H1 (cell line): ENCODE results near the gene LDAH. TPM values are rescaled to one million over a fixed set of nuclear protein-coding genes. Genes with fewer than 3 reads are reported as not detected.

Source experiments
- CTCF ChIA-PET: fragments of 300-600 bp; sonication (Branson Sonifier 250); formaldehyde crosslinking; loops from one replicate; lab custom pipeline; 2021; ENCODE audit not compliant: partially characterized antibody; lab: Charles Lee
- POLR2A ChIA-PET: fragments of 300-600 bp; sonication (Branson Sonifier 250); formaldehyde crosslinking; loops from one replicate; lab custom pipeline; 2021; ENCODE audit warnings: inconsistent platforms; ENCODE audit not compliant: partially characterized antibody; lab: Charles Lee
- DNase-seq, 2 experiments: peaks; one replicate each; pipeline versions ENCODE4 v3.0.0 to v3.0.0-alpha.2; 2010 to 2022; ENCODE audit warnings: low spot score in 2 of 2, low read depth in 1 of 2, mixed read lengths in 1 of 2
- FAIRE-seq: peaks from 2 replicates; lab custom pipeline; 2011; peaks lifted over from hg19 to GRCh38; lab: Jason Lieb, UNC
- H2AFZ ChIP-seq: 2 replicates; pipeline ENCODE4 v1.8.1; 2012; ENCODE audit warnings: low read length, inconsistent platforms
- H2AK5ac ChIP-seq: 2 replicates; pipeline ENCODE4 v1.6.1; 2013; ENCODE audit warnings: low read depth, low read length
- H2BK120ac ChIP-seq: replicated peaks from 2 replicates; pipeline ENCODE3; 2013; ENCODE audit warnings: low read depth, low read length, inconsistent platforms
- H2BK12ac ChIP-seq: 2 replicates; pipeline ENCODE4 v1.6.1; 2013; ENCODE audit warnings: low read depth, low read length
- H2BK15ac ChIP-seq: 2 replicates; pipeline ENCODE4 v1.6.1; 2013; ENCODE audit warnings: low read length
- H2BK20ac ChIP-seq: 2 replicates; pipeline ENCODE4 v1.6.1; 2013; ENCODE audit warnings: low read length
- H2BK5ac ChIP-seq: 2 replicates; pipeline ENCODE4 v1.6.1; 2013; ENCODE audit warnings: low read depth, low read length
- H3K14ac ChIP-seq: 2 replicates; pipeline ENCODE4 v1.6.1; 2013; ENCODE audit warnings: inconsistent platforms; ENCODE audit not compliant: insufficient read length
- H3K18ac ChIP-seq: 2 replicates; pipeline ENCODE4 v1.6.1; 2013; ENCODE audit warnings: low read length; ENCODE audit errors: extremely low read depth
- H3K23ac ChIP-seq: 2 replicates; pipeline ENCODE4 v1.6.1; 2013; ENCODE audit warnings: inconsistent platforms; ENCODE audit not compliant: insufficient read length
- H3K23me2 ChIP-seq: 2 replicates; pipeline ENCODE4 v1.6.1; 2013; ENCODE audit warnings: low read depth, low read length
- H3K27ac ChIP-seq: 2 replicates; pipeline ENCODE4 v1.6.1; 2011; ENCODE audit warnings: low read depth, low read length, inconsistent platforms
- H3K27me3 ChIP-seq, 4 experiments: replicated peaks in 1 of 4; 1 replicate in 1 of 4; 2 replicates in 3 of 4; pipeline versions ENCODE4 v1.6.1 to v1.8.1; 2011 to 2013; ENCODE audit warnings: low read length in 3 of 4, mild to moderate bottlenecking in 3 of 4, inconsistent platforms in 2 of 4, mixed read lengths in 2 of 4, moderate library complexity in 1 of 4; ENCODE audit not compliant: control insufficient read depth in 3 of 4, insufficient read depth in 3 of 4; ENCODE audit errors: extremely low read depth in 1 of 4
- H3K36me3 ChIP-seq, 4 experiments: 2 replicates each; pipeline versions ENCODE4 v1.6.1 to v1.8.1; 2011 to 2013; ENCODE audit warnings: mild to moderate bottlenecking in 4 of 4, low read length in 3 of 4, moderate library complexity in 2 of 4, control low read depth in 1 of 4, inconsistent platforms in 1 of 4; ENCODE audit not compliant: insufficient read depth in 4 of 4, control insufficient read depth in 2 of 4
- H3K4ac ChIP-seq: replicated peaks from 2 replicates; pipeline ENCODE3; 2013; ENCODE audit warnings: low read length, low read depth, mixed read lengths, inconsistent platforms; ENCODE audit not compliant: insufficient read length
- H3K4me1 ChIP-seq, 4 experiments: replicated peaks in 1 of 4; 1 replicate in 1 of 4; 2 replicates in 3 of 4; pipeline versions ENCODE4 v1.6.1 to v1.8.1; 2011 to 2013; ENCODE audit warnings: low read length in 3 of 4, inconsistent platforms in 2 of 4, mixed read lengths in 1 of 4; ENCODE audit not compliant: insufficient read depth in 4 of 4, control insufficient read depth in 3 of 4
- H3K4me2 ChIP-seq, 2 experiments: 2 replicates each; pipeline versions ENCODE4 v1.6.1 to v1.8.1; 2011 to 2013; ENCODE audit warnings: low read depth in 2 of 2, low read length in 2 of 2, control low read depth in 1 of 2, inconsistent platforms in 1 of 2, mild to moderate bottlenecking in 1 of 2; ENCODE audit not compliant: insufficient read depth in 1 of 2
- H3K4me3 ChIP-seq, 4 experiments: fragments of 200-600, 300-600 bp in 1 of 4; sonication (generic), shearing (Covaris generic), sonication (Bioruptor Twin) in 1 of 4; 2 replicates each; pipeline versions ENCODE4 v1.5.1 to v1.8.1; 2011 to 2016; ENCODE audit warnings: low read length in 4 of 4, low read depth in 3 of 4, control low read depth in 2 of 4, inconsistent platforms in 2 of 4, mild to moderate bottlenecking in 2 of 4, mixed read lengths in 1 of 4, moderate library complexity in 1 of 4; ENCODE audit not compliant: insufficient read depth in 2 of 4; ENCODE audit errors: extremely low read depth in 1 of 4
- H3K56ac ChIP-seq: replicated peaks from 2 replicates; pipeline ENCODE3; 2013; ENCODE audit warnings: low read depth, mild to moderate bottlenecking, mixed read lengths, low read length, inconsistent platforms; ENCODE audit not compliant: insufficient read length
- H3K79me1 ChIP-seq: 2 replicates; pipeline ENCODE4 v1.6.1; 2013; ENCODE audit warnings: low read depth, low read length, control low read depth
- H3K79me2 ChIP-seq, 2 experiments: 2 replicates each; pipeline versions ENCODE4 v1.6.1 to v1.8.1; 2012 to 2013; ENCODE audit warnings: low read length in 2 of 2, mild to moderate bottlenecking in 2 of 2, inconsistent platforms in 1 of 2; ENCODE audit not compliant: insufficient read depth in 2 of 2, control insufficient read depth in 1 of 2
- H3K9ac ChIP-seq, 4 experiments: replicated peaks in 1 of 4; 1 replicate in 1 of 4; 2 replicates in 3 of 4; pipeline versions ENCODE4 v1.6.1 to v1.8.1; 2011 to 2013; ENCODE audit warnings: low read depth in 3 of 4, low read length in 3 of 4, control low read depth in 2 of 4, mild to moderate bottlenecking in 2 of 4, moderate library complexity in 2 of 4, inconsistent platforms in 1 of 4; ENCODE audit errors: extremely low read depth in 1 of 4
- H3K9me3 ChIP-seq, 2 experiments: 2 replicates each; pipeline versions ENCODE4 v1.6.1 to v1.8.1; 2012 to 2013; ENCODE audit warnings: mild to moderate bottlenecking in 2 of 2, moderate library complexity in 2 of 2, control low read depth in 1 of 2, inconsistent platforms in 1 of 2, low read depth in 1 of 2, low read length in 1 of 2, mixed read lengths in 1 of 2; ENCODE audit not compliant: insufficient read depth in 2 of 2
- H4K20me1 ChIP-seq, 2 experiments: replicated peaks in 1 of 2; 2 replicates each; pipeline versions ENCODE3 to v1.8.1; 2011 to 2013; ENCODE audit warnings: inconsistent platforms in 2 of 2, low read length in 2 of 2, mild to moderate bottlenecking in 1 of 2; ENCODE audit not compliant: insufficient read depth in 2 of 2, control insufficient read depth in 1 of 2
- H4K5ac ChIP-seq: 2 replicates; pipeline ENCODE4 v1.6.1; 2013; ENCODE audit warnings: low read length, low read depth, mixed read lengths, inconsistent platforms; ENCODE audit not compliant: insufficient read length
- H4K8ac ChIP-seq: 2 replicates; pipeline ENCODE4 v1.8.0; 2013; ENCODE audit warnings: mild to moderate bottlenecking, moderate library complexity, low read length, inconsistent platforms; ENCODE audit not compliant: insufficient read depth; ENCODE audit errors: extremely low read depth
- H4K91ac ChIP-seq: replicated peaks from 2 replicates; pipeline ENCODE3; 2013; ENCODE audit warnings: low read length, mixed read lengths, inconsistent platforms; ENCODE audit not compliant: insufficient read length
- ASH2L ChIP-seq: fragments of 200-600, 300-600 bp; sonication (generic); IDR thresholded peaks from one replicate; pipeline ENCODE4 v1.7.1; 2017; ENCODE audit warnings: low read length
- CHD1 ChIP-seq: IDR thresholded peaks from 2 replicates; pipeline ENCODE4 v1.6.1; 2012; ENCODE audit warnings: low read depth, low read length, improper control_type of control experiment
- CHD2 ChIP-seq: IDR thresholded peaks from 2 replicates; pipeline ENCODE4 v1.6.1; 2012; ENCODE audit warnings: low read length, improper control_type of control experiment
- EGR1 ChIP-seq: IDR thresholded peaks from 2 replicates; pipeline ENCODE4 v1.6.1; 2011; ENCODE audit warnings: low read depth, low read length, borderline replicate concordance
- KDM1A ChIP-seq: fragments of 200-600, 300-600 bp; sonication (generic); IDR thresholded peaks from 2 replicates; pipeline ENCODE4 v1.7.1; 2016; ENCODE audit warnings: mild to moderate bottlenecking, low read length, borderline replicate concordance
- NRF1 ChIP-seq: IDR thresholded peaks from 2 replicates; pipeline ENCODE4 v1.6.1; 2011; ENCODE audit warnings: mild to moderate bottlenecking, low read depth, low read length, improper control_type of control experiment
- POLR2AphosphoS5 ChIP-seq: IDR thresholded peaks from 2 replicates; pipeline ENCODE4 v1.6.1; 2011; ENCODE audit warnings: low read depth, low read length
- RAD21 ChIP-seq, 2 experiments: IDR thresholded peaks in 1 of 2; conservative IDR thresholded peaks in 1 of 2; 2 replicates each; pipeline ENCODE4 v1.6.1; 2011; ENCODE audit warnings: low read depth in 2 of 2, low read length in 2 of 2, improper control_type of control experiment in 1 of 2, inconsistent platforms in 1 of 2, mild to moderate bottlenecking in 1 of 2, moderate library complexity in 1 of 2
- SAP30 ChIP-seq: fragments of 300-600 bp; sonication (generic); IDR thresholded peaks from 2 replicates; pipeline ENCODE4 v1.7.1; 2012; ENCODE audit warnings: low read length, moderate library complexity, mild to moderate bottlenecking, inconsistent platforms; ENCODE audit not compliant: insufficient read depth, insufficient replicate concordance
- SUZ12 ChIP-seq: fragments of 200-600 bp; sonication (generic); IDR thresholded peaks from 2 replicates; pipeline ENCODE4 v1.6.1; 2012; ENCODE audit warnings: mild to moderate bottlenecking, inconsistent platforms, low read length, moderate library complexity, mixed read lengths
- TAF1 ChIP-seq: IDR thresholded peaks from 2 replicates; pipeline ENCODE4 v1.6.1; 2011; ENCODE audit warnings: mild to moderate bottlenecking, low read depth, low read length
- WGBS, 2 experiments: shearing (Covaris generic) in 1 of 2; methylation state at CpG; one replicate each; pipeline versions ENCODE4 v1.1.6 to v1.1.7; 2013 to 2015; ENCODE audit warnings: low lambda C conversion rate in 2 of 2, mixed read lengths in 2 of 2, inconsistent platforms in 1 of 2, low coverage in 1 of 2, missing lambda C conversion rate in 1 of 2; ENCODE audit not compliant: insufficient replicate concordance in 2 of 2, insufficient coverage in 1 of 2, insufficient read length in 1 of 2; ENCODE audit errors: extremely low coverage in 1 of 2, missing lambda C conversion rate in 1 of 2; 5-methylcytosine and 5-hydroxymethylcytosine counted together
- polyA plus RNA-seq, 7 experiments: library from polyadenylated mRNA; depleted of rRNA in 3 of 7; stranded (reverse) in 5 of 7; unstranded in 2 of 7; fragments of >200 nt in 5 of 7; fragments of 200-250 nt in 2 of 7; gene quantifications; 1 replicate in 5 of 7; 2 replicates in 1 of 7; 4 replicates in 1 of 7; pipeline versions ENCODE4 v1.2.1 to v1.2.3, GENCODE V29; 2011 to 2013; ENCODE audit warnings: missing spikeins in 2 of 7, mixed read lengths in 2 of 7
- total RNA-seq: library from RNA; stranded (reverse); fragmentation: NEBNext Ultra II Directional; extraction: Animal tissue kit (Norgen Biotek cat#: 25700); gene quantifications from 2 replicates; pipeline ENCODE4 v1.2.1, GENCODE V29; 2021
- TF ChIP-seq, protein P1 (sequence below): IDR thresholded peaks from 2 replicates; pipeline ENCODE4 v1.6.1; 2011; ENCODE audit warnings: low read length, improper control_type of control experiment

LDAH gene
- total and polyA plus RNA-seq, 2 of the 8 experiments (the other 6 are each of a cell fraction or from before 2014, with no cell fraction given): 10.9 to 26.3 TPM

DNA sequence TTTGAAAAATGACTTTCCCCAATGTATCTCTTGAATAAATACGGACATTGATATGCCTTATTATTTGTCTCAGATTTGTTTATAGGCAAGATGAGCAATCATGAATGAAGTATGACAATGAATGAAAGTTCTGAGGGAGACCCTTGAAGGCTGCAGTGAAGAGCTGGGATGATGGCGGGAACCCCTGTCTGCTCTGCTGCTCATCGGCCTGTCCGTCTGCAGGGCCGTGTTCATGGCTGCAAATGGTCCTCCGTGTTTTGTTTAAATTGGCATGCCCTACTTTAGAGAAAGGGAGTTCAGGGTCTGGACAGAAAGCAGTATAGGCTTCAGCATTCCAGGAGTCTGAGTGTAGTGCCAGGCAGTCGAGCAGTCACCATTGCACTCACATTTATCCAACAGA, 170.8 kb downstream of the LDAH start:
- no peak for FAIRE-seq
- no peaks in the 10 kb centered on the region for H3K36me3 ChIP-seq
- H3K79me2 ChIP-seq: no peaks in the 10 kb centered on the region
- H3K79me1 ChIP-seq: no peaks in the 10 kb centered on the region
- no peak overlapping the region for H3K18ac ChIP-seq
- no peak overlapping the region for H3K4ac ChIP-seq
- H4K20me1 ChIP-seq: no peaks in the 10 kb centered on the region
- H3K4me1 ChIP-seq: peaks cover 5 to 12% (median 8%) of the 10 kb centered on the region in 4 experiments; a peak in 6 of 7 replicates
- no peak overlapping the region for H2BK12ac ChIP-seq
- H3K9ac ChIP-seq: no peak overlapping the region
- 92% methylated on average over 7 of the region's 7 CpGs; no CpG with 5 or more reads in 1 of the 2 experiments for WGBS, 2 experiments
- no peak overlapping the region; the same call in 1 of the 2 replicates for H4K8ac ChIP-seq
- no peak overlapping the region for H3K23ac ChIP-seq
- ChIA-PET CTCF (interaction anchor here (1.0 to 5.5 kb wide), 15 partner anchors 9 to 273 kb away, joined by 3 to 35 read pairs (median 6); partner anchors contain the start of gene RHOB), POLR2A (interaction anchor here (0.6 to 2.7 kb wide), 4 partner anchors 9 to 205 kb away, joined by 4 to 19 read pairs (median 8); partner anchors contain the start of gene RHOB)
- no peak overlapping the region for H2BK120ac ChIP-seq
- H3K4me2 ChIP-seq: no peak overlapping the region; a peak in 1 of 4 replicates
- peaks cover 0 to 4% (median under 1%) of the 10 kb centered on the region in 4 experiments; a peak in 4 of 7 replicates for H3K27me3 ChIP-seq
- H3K23me2 ChIP-seq: peaks cover 7% of the 10 kb centered on the region; the same call in 1 of the 2 replicates
- H2BK15ac ChIP-seq: no peak overlapping the region
- no peak overlapping the region for H2BK5ac ChIP-seq
- no peak overlapping the region for H3K27ac ChIP-seq
- no peak for DNase-seq
- H3K4me3 ChIP-seq: no peak overlapping the region; a peak in 1 of 8 replicates
- no peak overlapping the region for H4K91ac ChIP-seq
- no peak overlapping the region for H3K14ac ChIP-seq
- H2AFZ ChIP-seq: no peak overlapping the region
- H4K5ac ChIP-seq: no peak overlapping the region
- H2AK5ac ChIP-seq: no peak overlapping the region
- no peaks in the 10 kb centered on the region for H3K9me3 ChIP-seq
- no peak overlapping the region for H2BK20ac ChIP-seq
- no peak overlapping the region for H3K56ac ChIP-seq
- TF ChIP-seq, protein P1, sequence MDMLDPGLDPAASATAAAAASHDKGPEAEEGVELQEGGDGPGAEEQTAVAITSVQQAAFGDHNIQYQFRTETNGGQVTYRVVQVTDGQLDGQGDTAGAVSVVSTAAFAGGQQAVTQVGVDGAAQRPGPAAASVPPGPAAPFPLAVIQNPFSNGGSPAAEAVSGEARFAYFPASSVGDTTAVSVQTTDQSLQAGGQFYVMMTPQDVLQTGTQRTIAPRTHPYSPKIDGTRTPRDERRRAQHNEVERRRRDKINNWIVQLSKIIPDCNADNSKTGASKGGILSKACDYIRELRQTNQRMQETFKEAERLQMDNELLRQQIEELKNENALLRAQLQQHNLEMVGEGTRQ: no peak
- TF ChIP-seq ASH2L (no peak), CHD2 (no peak), TAF1 (no peak), KDM1A (no peak), NRF1 (no peak), EGR1 (no peak), POLR2AphosphoS5 (no peak), CHD1 (no peak), SUZ12 (no peak), RAD21 (IDR thresholded peaks at IDR 0.05 in 1 of 2, conservative IDR thresholded peaks at IDR 0.05 in 1 of 2; ENCODE audit: low read depth in 2 of 2, low read length in 2 of 2) (no peak), SAP30 (no peak)
